Activated CD8-positive, alpha-beta T cell treated with anti-CD3 and anti-CD28 coated beads, Interleukin-2, amount 10 ng/mL, durations not matched to agents 7 days and 5 days (primary cell): ENCODE results near the gene PRRT1. TPM values are rescaled to one million over a fixed set of nuclear protein-coding genes. Genes with fewer than 3 reads are reported as not detected.
"Not testable (repeated sequence)": the region's sequence is repeated elsewhere in the genome, so short reads cannot be mapped to it uniquely, and the experiment has no call there.

Experiments used
- ATAC-seq: fragments of 150-1000 bp; cut with Tn5 transposase; one replicate; pipeline ENCODE4 v1.10.0; 2021; ENCODE audit warnings: moderate library complexity
- CTCF ChIA-PET: fragments of 350-600 bp; sonication (Branson Sonifier 250); formaldehyde crosslinking; loops from one replicate; lab custom pipeline; 2021; ENCODE audit warnings: antibody characterized with exemption; lab: Charles Lee
- POLR2A ChIA-PET: fragments of 350-600 bp; sonication (Branson Sonifier 250); formaldehyde crosslinking; loops from one replicate; lab custom pipeline; 2021; ENCODE audit warnings: antibody characterized with exemption; lab: Charles Lee
- DNase-seq: peaks from one replicate; pipeline ENCODE4 v3.0.0-alpha.2; 2020
- H3K27ac Mint-ChIP-seq: one replicate; pipeline ENCODE4 v1.8.0; 2021; ENCODE audit warnings: mild to moderate bottlenecking, mixed read lengths
- H3K27me3 Mint-ChIP-seq: one replicate; pipeline ENCODE4 v1.8.0; 2021; ENCODE audit warnings: low read depth, mixed read lengths
- H3K36me3 Mint-ChIP-seq: one replicate; pipeline ENCODE4 v1.8.0; 2021; ENCODE audit warnings: low read depth, mixed read lengths
- H3K4me1 Mint-ChIP-seq: one replicate; pipeline ENCODE4 v1.8.0; 2021; ENCODE audit warnings: low read depth, mixed read lengths
- H3K4me3 Mint-ChIP-seq: one replicate; pipeline ENCODE4 v1.8.0; 2021; ENCODE audit warnings: mild to moderate bottlenecking, mixed read lengths
- H3K9me3 Mint-ChIP-seq: one replicate; pipeline ENCODE4 v1.8.0; 2022; ENCODE audit warnings: mixed read lengths; ENCODE audit not compliant: insufficient read depth
- total RNA-seq, 2 experiments: library from RNA; stranded (reverse); gene quantifications; one replicate each; pipeline ENCODE4 v1.2.3, GENCODE V29; 2021

Gene PRRT1
- total RNA-seq, 2 experiments from 2014 or later, result 0.37 to 0.45 TPM

- no peak for ATAC-seq
- H3K27me3 Mint-ChIP-seq, result peaks cover 46% of the 10 kb centered on the region
- POLR2A ChIA-PET, result no interaction called here
Measured at GRCh38 chr6:32146687-32147086, 5.1 kb downstream of the PRRT1 start.

GRCh38 chr6:32146287-32146686 is 5.5 kb downstream of the PRRT1 start:
- ATAC-seq (no peak), DNase-seq (no peak)
- no peak overlapping the region for H3K4me3 Mint-ChIP-seq
- no peaks in the 10 kb centered on the region for H3K36me3 Mint-ChIP-seq
- no peak overlapping the region for H3K27ac Mint-ChIP-seq
- CTCF ChIA-PET, result interaction anchor here (1.3 kb wide), 1 partner anchor 16 kb away, joined by 3 read pairs; the partner anchor contains the start of gene FKBPL
- H3K4me1 Mint-ChIP-seq, result peaks cover 22% of the 10 kb centered on the region
- H3K27me3 Mint-ChIP-seq, result peaks cover 45% of the 10 kb centered on the region
- H3K9me3 Mint-ChIP-seq, result no peaks in the 10 kb centered on the region
- POLR2A ChIA-PET, result no interaction called here

More at GRCh38 chr6:32146687-32147086, 5.1 kb downstream of the PRRT1 start:
- H3K4me1 Mint-ChIP-seq, result peaks cover 23% of the 10 kb centered on the region
- no peaks in the 10 kb centered on the region for H3K9me3 Mint-ChIP-seq
- no peaks in the 10 kb centered on the region for H3K36me3 Mint-ChIP-seq
- peak overlapping the region; percentile 2 for H3K27ac Mint-ChIP-seq
- CTCF ChIA-PET, result no interaction called here
- H3K4me3 Mint-ChIP-seq, result no peak overlapping the region
- DNase-seq, result no peak

- POLR2A ChIA-PET, result interaction anchor here (1.1 kb wide), 1 partner anchor 48 kb away, joined by 3 read pairs; the partner anchor contains the start of gene GPSM3
- H3K27me3 Mint-ChIP-seq, result peaks cover 34% of the 10 kb centered on the region
Measured at GRCh38 chr6:32144238-32144637, 7.5 kb downstream of the PRRT1 start.

GRCh38 chr6:32140420-32141046 is 11.2 kb downstream of the PRRT1 start:
- POLR2A ChIA-PET, result no interaction called here
- peaks cover 6% of the 10 kb centered on the region for H3K27me3 Mint-ChIP-seq
- no peak for DNase-seq

More at GRCh38 chr6:32144238-32144637, 7.5 kb downstream of the PRRT1 start:
- H3K4me1 Mint-ChIP-seq, result peaks cover 11% of the 10 kb centered on the region
- not testable (repeated sequence) for H3K4me3 Mint-ChIP-seq, ATAC-seq, DNase-seq, H3K9me3 Mint-ChIP-seq, H3K27ac Mint-ChIP-seq, H3K36me3 Mint-ChIP-seq
- CTCF ChIA-PET, result interaction anchor here (1.1 kb wide), 1 partner anchor 25 kb away, joined by 4 read pairs; no protein-coding TSS in a partner anchor

GRCh38 chr6:32139590-32139989 is 12.1 kb downstream of the PRRT1 start:
- Mint-ChIP-seq H3K4me3 (no peak overlapping the region), H3K27ac (no peak overlapping the region), H3K4me1 (no peaks in the 10 kb centered on the region), H3K9me3 (no peaks in the 10 kb centered on the region), H3K36me3 (no peaks in the 10 kb centered on the region), H3K27me3 (peaks cover 12% of the 10 kb centered on the region)
- ChIA-PET CTCF (interaction anchor here (1.6 kb wide), 1 partner anchor 10 kb away, joined by 10 read pairs; the partner anchor contains the start of gene FKBPL), POLR2A (no interaction called here)
- DNase-seq (no peak), ATAC-seq (no peak)

More at GRCh38 chr6:32140420-32141046, 11.2 kb downstream of the PRRT1 start:
- H3K4me1 Mint-ChIP-seq, result no peaks in the 10 kb centered on the region
- no peaks in the 10 kb centered on the region for H3K9me3 Mint-ChIP-seq
- no peaks in the 10 kb centered on the region for H3K36me3 Mint-ChIP-seq
- ATAC-seq, result no peak
- no peak overlapping the region for H3K27ac Mint-ChIP-seq
- H3K4me3 Mint-ChIP-seq, result no peak overlapping the region
- CTCF ChIA-PET, result interaction anchor here (1.3 to 1.5 kb wide), 2 partner anchors 8 to 14 kb away, joined by 4 to 5 read pairs; no protein-coding TSS in a partner anchor

GRCh38 chr6:32137454-32137853 is 14.3 kb downstream of the PRRT1 start:
- no peaks in the 10 kb centered on the region for H3K36me3 Mint-ChIP-seq
- no peak for DNase-seq
- POLR2A ChIA-PET, result no interaction called here
- no peaks in the 10 kb centered on the region for H3K9me3 Mint-ChIP-seq
- CTCF ChIA-PET, result no interaction called here
- no peaks in the 10 kb centered on the region for H3K4me1 Mint-ChIP-seq
- H3K27me3 Mint-ChIP-seq, result peaks cover 15% of the 10 kb centered on the region
- no peak for ATAC-seq
- no peak overlapping the region for H3K27ac Mint-ChIP-seq
- no peak overlapping the region for H3K4me3 Mint-ChIP-seq

GRCh38 chr6:32133786-32134185 is 18.0 kb downstream of the PRRT1 start:
- Mint-ChIP-seq H3K4me1 (peaks cover 14% of the 10 kb centered on the region), H3K27ac (no peak overlapping the region), H3K9me3 (no peaks in the 10 kb centered on the region), H3K36me3 (peaks cover 1% of the 10 kb centered on the region), H3K4me3 (no peak overlapping the region), H3K27me3 (peaks cover 9% of the 10 kb centered on the region)
- DNase-seq (no peak), ATAC-seq (no peak)
- ChIA-PET CTCF (no interaction called here), POLR2A (no interaction called here)

GRCh38 chr6:32132110-32132509 is 19.6 kb downstream of the PRRT1 start:
- Mint-ChIP-seq H3K27me3 (peaks cover 9% of the 10 kb centered on the region), H3K4me3 (no peak overlapping the region), H3K9me3 (no peaks in the 10 kb centered on the region), H3K36me3 (peaks cover 10% of the 10 kb centered on the region), H3K27ac (no peak overlapping the region), H3K4me1 (peaks cover 27% of the 10 kb centered on the region)
- DNase-seq, result no peak
- CTCF ChIA-PET, result interaction anchor here (1.3 kb wide), 1 partner anchor 64 kb away, joined by 4 read pairs; no protein-coding TSS in a partner anchor
- no peak for ATAC-seq
- POLR2A ChIA-PET, result no interaction called here

GRCh38 chr6:32131439-32131948 is 20.2 kb downstream of the PRRT1 start:
- Mint-ChIP-seq H3K27ac (no peak overlapping the region), H3K9me3 (no peaks in the 10 kb centered on the region), H3K36me3 (peaks cover 16% of the 10 kb centered on the region), H3K27me3 (peaks cover 9% of the 10 kb centered on the region), H3K4me1 (peaks cover 33% of the 10 kb centered on the region), H3K4me3 (peak overlapping the region; percentile 11)
- ChIA-PET POLR2A (no interaction called here), CTCF (interaction anchor here (1.3 to 5.4 kb wide), 3 partner anchors 14 to 64 kb away, joined by 4 to 67 read pairs (median 4); no protein-coding TSS in a partner anchor)
- ATAC-seq (no peak), DNase-seq (no peak)

GRCh38 chr6:32129297-32130088 is 22.2 kb downstream of the PRRT1 start:
- DNase-seq (no peak), ATAC-seq (no peak)
- Mint-ChIP-seq H3K27ac (peak overlapping the region; percentile 98), H3K4me3 (peak overlapping the region; percentile 99), H3K4me1 (peaks cover 41% of the 10 kb centered on the region), H3K36me3 (peaks cover 26% of the 10 kb centered on the region), H3K9me3 (no peaks in the 10 kb centered on the region), H3K27me3 (peaks cover 4% of the 10 kb centered on the region)
- ChIA-PET POLR2A (interaction anchor here (0.6 to 3.8 kb wide), 7 partner anchors 12 to 932 kb away, joined by 3 to 35 read pairs (median 5); partner anchors contain the start of genes GPSM3, PBX2 and PRRT1), CTCF (interaction anchor here (0.5 to 5.4 kb wide), 10 partner anchors 9 to 709 kb away, joined by 3 to 67 read pairs (median 4); partner anchors contain the start of genes AGPAT1 and TAP2)

- Mint-ChIP-seq H3K27me3 (peaks cover under 1% of the 10 kb centered on the region), H3K27ac (peak overlapping the region; percentile 98), H3K36me3 (peaks cover 32% of the 10 kb centered on the region), H3K9me3 (no peaks in the 10 kb centered on the region), H3K4me1 (peaks cover 46% of the 10 kb centered on the region), H3K4me3 (peak overlapping the region; percentile 99)
- POLR2A ChIA-PET, result interaction anchor here (0.5 to 3.8 kb wide), 10 partner anchors 12 to 932 kb away, joined by 3 to 35 read pairs (median 4); partner anchors contain the start of genes GPSM3 and PBX2
- CTCF ChIA-PET, result interaction anchor here (0.5 to 5.4 kb wide), 9 partner anchors 10 to 710 kb away, joined by 3 to 67 read pairs (median 3); partner anchors contain the start of genes AGPAT1 and TAP2
- no peak for ATAC-seq
- no peak for DNase-seq
Measured at GRCh38 chr6:32128751-32129296, 22.9 kb downstream of the PRRT1 start.
